AG09319 (cell line): ENCODE data around the gene WDR54.
A peak's percentile ranks its signal among the peaks of the same experiment; 100 is the strongest.

Experiments used
- DNase-seq: peaks from one replicate; pipeline ENCODE4 v3.0.0-alpha.2; 2010; ENCODE audit warnings: low read depth; ENCODE audit errors: extremely low read depth
- TF ChIP-seq, protein P1 (sequence below): IDR thresholded peaks from 2 replicates; pipeline ENCODE4 v1.5.1; 2011; ENCODE audit warnings: low read depth, mild to moderate bottlenecking, inconsistent platforms, low read length, moderate library complexity

WDR54 gene

DNA sequence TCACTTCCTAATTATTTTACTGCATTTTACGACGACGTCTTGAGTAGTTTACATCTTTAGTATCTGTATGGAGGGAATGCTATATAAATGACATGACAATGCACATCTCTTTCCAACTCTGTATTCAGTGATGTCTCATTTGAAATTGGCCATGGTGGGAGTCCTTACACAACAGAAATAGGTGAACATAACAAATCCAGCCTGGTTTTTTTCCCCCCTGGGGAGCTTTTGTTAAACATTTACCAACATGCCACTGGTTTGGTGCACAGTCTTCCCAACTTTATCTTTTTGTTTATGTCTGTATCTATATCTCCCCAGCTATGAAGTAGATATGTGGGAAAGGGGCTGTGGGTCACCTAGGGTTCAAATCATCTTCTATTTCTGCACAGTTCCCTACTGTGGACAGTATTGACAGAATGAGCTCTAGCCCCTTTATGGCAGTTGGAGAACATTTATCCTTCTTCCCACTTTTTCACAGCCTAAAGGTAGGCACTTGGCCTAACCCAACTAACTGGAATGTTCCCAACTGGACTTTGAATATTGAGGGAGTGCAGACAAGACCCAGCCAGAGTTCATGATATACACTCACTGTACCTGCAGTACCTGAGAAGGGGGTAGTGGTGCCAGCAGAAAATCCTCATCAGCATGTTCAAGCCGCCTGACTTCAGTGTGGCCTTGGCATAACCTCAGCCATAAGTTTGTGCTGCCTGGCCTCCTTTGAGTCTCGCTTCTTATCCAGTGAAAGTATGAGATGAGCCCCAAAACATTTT is 25.9 kb downstream of the WDR54 start:
- TF ChIP-seq, protein P1, sequence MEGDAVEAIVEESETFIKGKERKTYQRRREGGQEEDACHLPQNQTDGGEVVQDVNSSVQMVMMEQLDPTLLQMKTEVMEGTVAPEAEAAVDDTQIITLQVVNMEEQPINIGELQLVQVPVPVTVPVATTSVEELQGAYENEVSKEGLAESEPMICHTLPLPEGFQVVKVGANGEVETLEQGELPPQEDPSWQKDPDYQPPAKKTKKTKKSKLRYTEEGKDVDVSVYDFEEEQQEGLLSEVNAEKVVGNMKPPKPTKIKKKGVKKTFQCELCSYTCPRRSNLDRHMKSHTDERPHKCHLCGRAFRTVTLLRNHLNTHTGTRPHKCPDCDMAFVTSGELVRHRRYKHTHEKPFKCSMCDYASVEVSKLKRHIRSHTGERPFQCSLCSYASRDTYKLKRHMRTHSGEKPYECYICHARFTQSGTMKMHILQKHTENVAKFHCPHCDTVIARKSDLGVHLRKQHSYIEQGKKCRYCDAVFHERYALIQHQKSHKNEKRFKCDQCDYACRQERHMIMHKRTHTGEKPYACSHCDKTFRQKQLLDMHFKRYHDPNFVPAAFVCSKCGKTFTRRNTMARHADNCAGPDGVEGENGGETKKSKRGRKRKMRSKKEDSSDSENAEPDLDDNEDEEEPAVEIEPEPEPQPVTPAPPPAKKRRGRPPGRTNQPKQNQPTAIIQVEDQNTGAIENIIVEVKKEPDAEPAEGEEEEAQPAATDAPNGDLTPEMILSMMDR, result no peak
- DNase-seq, result no peak

DNA sequence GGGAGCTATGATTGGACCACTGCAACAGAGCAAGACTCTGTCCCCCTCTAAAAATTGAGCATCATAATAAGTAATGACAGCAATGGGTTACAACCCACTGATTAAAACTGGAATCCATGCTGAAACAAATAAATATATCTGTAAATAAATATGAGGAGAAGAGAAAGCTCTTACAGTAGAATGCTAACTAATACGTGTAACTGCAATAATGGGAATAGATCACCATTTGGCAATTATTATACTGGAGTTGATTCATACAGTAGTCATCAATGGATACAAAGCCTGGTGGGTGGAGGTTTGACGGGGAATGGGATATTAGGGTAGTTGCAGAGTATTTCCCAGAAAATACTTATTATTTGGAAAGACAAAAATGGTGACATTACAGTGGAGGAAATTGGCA is 27.2 kb downstream of the WDR54 start:
- DNase-seq, result no peak
- TF ChIP-seq, protein P1, result no peak

DNA sequence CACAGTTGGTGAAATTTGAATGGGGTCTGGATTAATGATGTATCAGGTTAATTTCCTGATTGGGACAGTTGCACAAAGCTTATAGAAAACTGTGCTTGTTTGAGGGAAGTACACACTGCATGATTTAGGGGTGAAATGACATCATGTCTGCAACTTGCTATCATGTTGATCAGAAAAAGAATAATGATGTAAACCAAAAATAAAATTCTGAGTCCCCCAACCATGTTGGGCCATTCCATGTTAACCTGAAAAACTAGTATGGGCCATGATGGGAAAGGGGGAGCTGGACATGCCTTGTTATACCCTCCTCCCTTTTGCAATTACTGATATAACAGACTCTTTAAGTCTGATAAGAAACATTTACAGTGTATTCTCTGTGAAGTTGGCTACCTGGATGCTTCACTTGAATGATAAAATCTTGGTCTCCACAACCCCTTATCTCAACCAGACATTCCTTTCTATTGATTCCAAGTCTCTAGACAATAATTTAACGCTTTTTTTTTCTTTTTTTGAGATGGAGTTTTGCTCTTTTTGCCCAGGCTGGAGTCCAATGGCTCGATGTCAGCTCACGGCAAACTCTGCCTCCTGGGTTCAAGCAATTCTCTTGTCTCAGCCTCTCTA is 29.1 kb downstream of the WDR54 start:
- DNase-seq, result no peak
- TF ChIP-seq, protein P1, result no peak

DNA sequence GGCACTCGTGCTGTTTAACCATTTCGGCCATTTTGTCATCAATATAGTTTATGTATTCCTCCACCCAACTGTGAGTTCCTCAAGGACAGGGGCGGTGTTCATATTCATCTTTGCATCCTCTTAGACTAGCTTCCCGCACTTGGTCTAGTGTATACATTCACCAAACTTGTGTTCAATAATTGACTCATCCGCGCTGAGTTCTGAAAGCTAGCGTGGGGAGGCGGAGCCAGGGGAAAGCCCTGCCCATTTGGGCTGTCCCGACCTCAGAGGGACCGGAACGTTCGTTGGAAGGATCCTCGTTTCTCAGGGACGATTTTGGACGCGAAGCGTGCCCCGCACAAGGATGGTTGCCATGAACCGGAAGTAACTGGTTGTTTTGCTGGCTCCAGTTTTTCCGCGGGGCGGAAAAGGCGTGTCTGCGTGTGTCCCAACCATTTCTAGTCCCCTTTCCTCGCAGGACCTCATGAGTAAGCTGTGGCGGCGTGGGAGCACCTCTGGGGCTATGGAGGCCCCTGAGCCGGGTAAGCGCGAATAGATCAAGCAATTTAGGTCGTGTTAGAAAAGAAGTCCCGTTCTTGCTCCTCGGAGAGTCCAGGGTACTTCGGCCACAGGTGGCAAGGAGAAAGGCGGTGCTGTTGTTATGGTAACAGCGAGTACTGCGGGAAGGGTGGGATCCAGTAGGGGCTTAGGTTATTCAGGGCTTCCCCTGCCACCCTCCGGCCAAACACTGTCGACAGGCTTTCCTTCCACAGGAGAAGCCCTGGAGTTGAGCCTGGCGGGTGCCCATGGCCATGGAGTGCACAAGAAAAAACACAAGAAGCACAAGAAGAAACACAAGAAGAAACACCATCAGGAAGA is 33.4 kb downstream of the WDR54 start, which contains the start of gene INO80B:
Gene INO80B, plus strand, starts transcription at position 434 of the 858 bp plus-strand sequence. Its CDS starts 30 bp downstream, at position 464.
- TF ChIP-seq, protein P1, result no peak
- DNase-seq, result peak; percentile 95

DNA sequence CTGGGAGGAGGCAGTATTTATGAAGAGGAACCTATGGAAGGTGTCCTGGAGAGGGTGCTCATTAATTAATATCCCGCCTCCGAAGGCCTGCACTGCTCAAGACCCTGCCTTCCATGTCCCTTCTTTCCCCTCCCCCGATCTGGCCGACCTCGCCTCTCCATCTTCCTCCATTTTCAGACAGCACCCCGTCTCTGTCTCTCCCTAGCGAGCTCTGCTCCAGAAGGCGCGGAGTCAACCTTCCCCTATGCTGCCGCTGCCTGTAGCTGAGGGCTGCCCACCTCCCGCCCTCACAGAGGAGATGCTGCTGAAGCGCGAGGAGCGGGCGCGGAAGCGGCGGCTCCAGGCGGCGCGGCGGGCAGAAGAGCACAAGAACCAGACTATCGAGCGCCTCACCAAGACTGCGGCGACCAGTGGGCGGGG is 35.6 kb downstream of the WDR54 start:
- DNase-seq, result no peak

DNA sequence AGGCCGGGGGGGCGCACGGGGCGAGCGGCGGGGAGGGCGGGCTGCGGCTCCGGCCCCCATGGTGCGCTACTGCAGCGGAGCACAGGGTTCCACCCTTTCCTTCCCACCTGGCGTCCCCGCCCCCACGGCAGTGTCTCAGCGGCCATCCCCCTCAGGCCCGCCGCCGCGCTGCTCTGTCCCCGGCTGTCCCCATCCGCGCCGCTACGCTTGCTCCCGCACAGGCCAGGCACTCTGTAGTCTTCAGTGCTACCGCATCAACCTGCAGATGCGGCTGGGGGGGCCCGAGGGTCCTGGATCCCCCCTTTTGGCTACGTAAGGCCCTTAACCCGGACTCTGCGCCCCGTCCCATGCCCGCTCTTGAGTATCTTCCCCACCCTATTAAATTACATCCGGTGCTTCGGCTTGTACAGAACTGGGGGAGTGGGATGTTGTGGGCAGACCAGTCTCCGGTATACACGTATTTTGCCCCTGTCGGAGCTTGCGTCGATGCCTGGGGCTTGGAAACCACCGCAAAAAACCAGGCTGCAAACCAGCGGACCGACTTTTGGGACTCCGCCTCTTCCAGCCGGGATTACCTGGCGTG is 36.1 kb downstream of the WDR54 start:
- no peak for DNase-seq

More for the DNA sequence above, 35.6 kb downstream of the WDR54 start:
- TF ChIP-seq, protein P1, result no peak

More for the DNA sequence above, 36.1 kb downstream of the WDR54 start:
- TF ChIP-seq, protein P1, result no peak
